ENCODE data around the gene RPS10.

The RPS10 gene

GRCh38 chr6:34370361-34370760 is 55.5 kb downstream of the RPS10 start:
- no peak overlapping the region for H3K27ac ChIP-seq (ENCODE audit: low read depth, low read length)
- peaks cover 4% of the 10 kb centered on the region; the same call in 1 of the 2 replicates for H3K36me3 ChIP-seq (ENCODE audit: low read length)
- H3F3A ChIP-seq (ENCODE audit: insufficient read depth): peaks cover 18% of the 10 kb centered on the region
- TF ChIP-seq EZH2phosphoT487 (conservative IDR thresholded peaks at IDR 0.05; ENCODE audit: low read length): no peak
- TF ChIP-seq CTCF (IDR thresholded peaks at IDR 0.05; ENCODE audit: insufficient read depth, low read length, poor library complexity, severe bottlenecking): no peak
- no peaks in the 10 kb centered on the region for H3K9me2 ChIP-seq (replicated peaks; ENCODE audit: insufficient read depth, low read length)
- H3K27me3 ChIP-seq (ENCODE audit: low read length): no peaks in the 10 kb centered on the region
- peaks cover 88% of the 10 kb centered on the region for H3K79me2 ChIP-seq (ENCODE audit: insufficient read depth, low read length)
- no peak overlapping the region for H2AFZ ChIP-seq (ENCODE audit: low read depth, low read length, severe bottlenecking)
- H4K20me1 ChIP-seq (ENCODE audit: low read depth, low read length): peaks cover 14% of the 10 kb centered on the region
- no peak overlapping the region for H3K4me2 ChIP-seq (ENCODE audit: low read depth, low read length, poor library complexity, severe bottlenecking)
- no peak overlapping the region for H3K9ac ChIP-seq (ENCODE audit: low read length)
- H3K9me3 ChIP-seq (ENCODE audit: insufficient read depth, low read length): no peaks in the 10 kb centered on the region
- H3K4me3 ChIP-seq (ENCODE audit: insufficient read depth, low read length, poor library complexity, severe bottlenecking): no peak overlapping the region

GRCh38 chr6:34369385-34369784 is 56.5 kb downstream of the RPS10 start:
- Histone ChIP-seq H3K4me2 (ENCODE audit: low read depth, low read length, poor library complexity, severe bottlenecking) (no peak overlapping the region), H3K9ac (ENCODE audit: low read length) (no peak overlapping the region), H3K36me3 (ENCODE audit: low read length) (peaks cover 4% of the 10 kb centered on the region; the same call in 1 of the 2 replicates), H3K9me2 (replicated peaks; ENCODE audit: insufficient read depth, low read length) (no peaks in the 10 kb centered on the region), H3K27me3 (ENCODE audit: low read length) (no peaks in the 10 kb centered on the region), H3K27ac (ENCODE audit: low read depth, low read length) (no peak overlapping the region), H3K9me3 (ENCODE audit: insufficient read depth, low read length) (no peaks in the 10 kb centered on the region), H3F3A (ENCODE audit: insufficient read depth) (peaks cover 14% of the 10 kb centered on the region), H2AFZ (ENCODE audit: low read depth, low read length, severe bottlenecking) (no peak overlapping the region), H3K79me2 (ENCODE audit: insufficient read depth, low read length) (peaks cover 83% of the 10 kb centered on the region), H4K20me1 (ENCODE audit: low read depth, low read length) (peaks cover 9% of the 10 kb centered on the region), H3K4me3 (ENCODE audit: insufficient read depth, low read length, poor library complexity, severe bottlenecking) (no peak overlapping the region)
- TF ChIP-seq CTCF (IDR thresholded peaks at IDR 0.05; ENCODE audit: insufficient read depth, low read length, poor library complexity, severe bottlenecking) (no peak), EZH2phosphoT487 (conservative IDR thresholded peaks at IDR 0.05; ENCODE audit: low read length) (no peak)

Data from SU-DHL-6 (cell line).